Mucosa of stomach (tissue), 1 donor: Measurements from ENCODE around the gene TCIRG1.
"Not testable (repeated sequence)": the region's sequence is repeated elsewhere in the genome, so short reads cannot be mapped to it uniquely, and the experiment has no call there.

Source experiments
- H3K27me3 ChIP-seq: one replicate; pipeline ENCODE4 v1.7.0; 2013; ENCODE audit warnings: mild to moderate bottlenecking, low read length; ENCODE audit not compliant: control insufficient read depth, insufficient read depth
- H3K36me3 ChIP-seq: one replicate; pipeline ENCODE4 v1.7.0; 2013; ENCODE audit warnings: low read length; ENCODE audit not compliant: control insufficient read depth, insufficient read depth
- H3K4me1 ChIP-seq: one replicate; pipeline ENCODE4 v1.7.0; 2013; ENCODE audit warnings: mild to moderate bottlenecking, low read length; ENCODE audit not compliant: control insufficient read depth, insufficient read depth
- H3K4me3 ChIP-seq: one replicate; pipeline ENCODE4 v1.7.0; 2013; ENCODE audit warnings: low read length
- H3K9ac ChIP-seq: one replicate; pipeline ENCODE4 v1.7.0; 2013; ENCODE audit warnings: mild to moderate bottlenecking, low read length, moderate library complexity
- H3K9me3 ChIP-seq: one replicate; pipeline ENCODE4 v1.7.0; 2013; ENCODE audit warnings: mild to moderate bottlenecking, low read length, moderate library complexity; ENCODE audit not compliant: control insufficient read depth
- donor health status: Pancreatic carcinoma.

The TCIRG1 gene

GRCh38 chr11:68077617-68078582 lies 39.1 kb downstream of the TCIRG1 start:
- H3K9ac ChIP-seq = no peak overlapping the region
- no peaks in the 10 kb centered on the region for H3K27me3 ChIP-seq
- no peaks in the 10 kb centered on the region for H3K36me3 ChIP-seq
- H3K4me1 ChIP-seq = peaks cover 12% of the 10 kb centered on the region
- no peaks in the 10 kb centered on the region for H3K9me3 ChIP-seq
- no peak overlapping the region for H3K4me3 ChIP-seq

- H3K9me3 ChIP-seq = no peaks in the 10 kb centered on the region
- no peak overlapping the region for H3K9ac ChIP-seq
- no peaks in the 10 kb centered on the region for H3K27me3 ChIP-seq
- H3K36me3 ChIP-seq = no peaks in the 10 kb centered on the region
- peaks cover 16% of the 10 kb centered on the region for H3K4me1 ChIP-seq
- no peak overlapping the region for H3K4me3 ChIP-seq
These were observed 42.0 kb downstream of the TCIRG1 start for GRCh38 chr11:68080860-68081259.

GRCh38 chr11:68081691-68082090 lies 42.9 kb downstream of the TCIRG1 start:
- Histone ChIP-seq H3K36me3 (no peaks in the 10 kb centered on the region), H3K27me3 (no peaks in the 10 kb centered on the region), H3K9me3 (no peaks in the 10 kb centered on the region), H3K4me3 (no peak overlapping the region), H3K4me1 (peaks cover 16% of the 10 kb centered on the region), H3K9ac (no peak overlapping the region)

GRCh38 chr11:68082481-68082880 lies 43.7 kb downstream of the TCIRG1 start:
- H3K9me3 ChIP-seq = no peaks in the 10 kb centered on the region
- no peak overlapping the region for H3K9ac ChIP-seq
- no peaks in the 10 kb centered on the region for H3K27me3 ChIP-seq
- no peaks in the 10 kb centered on the region for H3K36me3 ChIP-seq
- H3K4me3 ChIP-seq = no peak overlapping the region
- peaks cover 16% of the 10 kb centered on the region for H3K4me1 ChIP-seq

- no peak overlapping the region for H3K9ac ChIP-seq
- no peak overlapping the region for H3K4me3 ChIP-seq
- H3K36me3 ChIP-seq = no peaks in the 10 kb centered on the region
- H3K4me1 ChIP-seq = peaks cover 7% of the 10 kb centered on the region
- H3K27me3 ChIP-seq = no peaks in the 10 kb centered on the region
- no peaks in the 10 kb centered on the region for H3K9me3 ChIP-seq
These were observed 44.7 kb downstream of the TCIRG1 start for GRCh38 chr11:68083517-68083916.

- H3K9ac ChIP-seq = no peak overlapping the region
- H3K4me3 ChIP-seq = no peak overlapping the region
- H3K27me3 ChIP-seq = no peaks in the 10 kb centered on the region
- no peaks in the 10 kb centered on the region for H3K36me3 ChIP-seq
- H3K4me1 ChIP-seq = peaks cover 8% of the 10 kb centered on the region
- H3K9me3 ChIP-seq = no peaks in the 10 kb centered on the region
These were observed 50.9 kb downstream of the TCIRG1 start for GRCh38 chr11:68089679-68090078.

GRCh38 chr11:68090287-68090686 lies 51.5 kb downstream of the TCIRG1 start:
- H3K4me1 ChIP-seq = peaks cover 8% of the 10 kb centered on the region
- no peaks in the 10 kb centered on the region for H3K27me3 ChIP-seq
- H3K9ac ChIP-seq = no peak overlapping the region
- H3K4me3 ChIP-seq = no peak overlapping the region
- no peaks in the 10 kb centered on the region for H3K9me3 ChIP-seq
- H3K36me3 ChIP-seq = no peaks in the 10 kb centered on the region

- no peaks in the 10 kb centered on the region for H3K27me3 ChIP-seq
- H3K36me3 ChIP-seq = no peaks in the 10 kb centered on the region
- peaks cover 8% of the 10 kb centered on the region for H3K4me1 ChIP-seq
- no peaks in the 10 kb centered on the region for H3K9me3 ChIP-seq
- no peak overlapping the region for H3K4me3 ChIP-seq
- H3K9ac ChIP-seq = no peak overlapping the region
These were observed 51.9 kb downstream of the TCIRG1 start for GRCh38 chr11:68090706-68091105.

- Histone ChIP-seq H3K4me3 (no peak overlapping the region), H3K27me3 (no peaks in the 10 kb centered on the region), H3K9me3 (no peaks in the 10 kb centered on the region), H3K4me1 (peaks cover 12% of the 10 kb centered on the region), H3K9ac (no peak overlapping the region), H3K36me3 (no peaks in the 10 kb centered on the region)
These were observed 53.6 kb downstream of the TCIRG1 start for GRCh38 chr11:68092411-68092810.

GRCh38 chr11:68092946-68093345 lies 54.1 kb downstream of the TCIRG1 start:
- not testable (repeated sequence) for H3K9ac ChIP-seq, H3K27me3 ChIP-seq, H3K9me3 ChIP-seq, H3K36me3 ChIP-seq, H3K4me3 ChIP-seq
- peaks cover 18% of the 10 kb centered on the region for H3K4me1 ChIP-seq

- H3K4me1 ChIP-seq = peaks cover 18% of the 10 kb centered on the region
- H3K9ac ChIP-seq = no peak overlapping the region
- H3K27me3 ChIP-seq = no peaks in the 10 kb centered on the region
- H3K36me3 ChIP-seq = no peaks in the 10 kb centered on the region
- H3K9me3 ChIP-seq = no peaks in the 10 kb centered on the region
- H3K4me3 ChIP-seq = no peak overlapping the region
These were observed 54.7 kb downstream of the TCIRG1 start for GRCh38 chr11:68093565-68093964.

- H3K36me3 ChIP-seq = no peaks in the 10 kb centered on the region
- no peak overlapping the region for H3K4me3 ChIP-seq
- H3K9me3 ChIP-seq = no peaks in the 10 kb centered on the region
- H3K27me3 ChIP-seq = no peaks in the 10 kb centered on the region
- H3K4me1 ChIP-seq = peaks cover 19% of the 10 kb centered on the region
- no peak overlapping the region for H3K9ac ChIP-seq
These were observed 58.1 kb downstream of the TCIRG1 start for GRCh38 chr11:68096962-68097361.
